CD4-positive, CD25-positive, alpha-beta regulatory T cell (primary cell): ENCODE measurements around the gene GK. TPM values are rescaled to one million over a fixed set of nuclear protein-coding genes. Genes with fewer than 3 reads are reported as not detected.

Source experiments
- ATAC-seq, 2 donors: fragments of 150-1000 bp; cut with Tn5 transposase; one replicate each; pipeline ENCODE4 v1.10.0; 2021; ENCODE audit warnings: low read depth in 2 of 2, moderate number of reproducible peaks in 2 of 2, moderate library complexity in 1 of 2
- DNase-seq, 3 donors: peaks; one replicate each; pipeline versions ENCODE4 v3.0.0 to v3.0.0-alpha.2; 2012 to 2022; ENCODE audit warnings: mixed read lengths in 1 of 3
- H3K27ac ChIP-seq: one replicate; pipeline ENCODE4 v1.7.0; 2013; ENCODE audit warnings: mild to moderate bottlenecking, low read length; ENCODE audit not compliant: insufficient read depth, poor library complexity, severe bottlenecking
- H3K27me3 ChIP-seq: one replicate; pipeline ENCODE4 v1.7.0; 2013; ENCODE audit warnings: low read length; ENCODE audit not compliant: control insufficient read depth, insufficient read depth
- H3K36me3 ChIP-seq: one replicate; pipeline ENCODE4 v1.7.0; 2013; ENCODE audit warnings: mild to moderate bottlenecking, low read length, moderate library complexity; ENCODE audit not compliant: control insufficient read depth, insufficient read depth
- H3K4me1 ChIP-seq: 2 replicates; pipeline ENCODE4 v1.7.0; 2013; ENCODE audit warnings: mild to moderate bottlenecking, low read length; ENCODE audit not compliant: insufficient read depth, control insufficient read depth, poor library complexity, severe bottlenecking
- H3K4me3 ChIP-seq: one replicate; pipeline ENCODE4 v1.7.0; 2013; ENCODE audit warnings: low read depth, mild to moderate bottlenecking, low read length, moderate library complexity
- H3K9me3 ChIP-seq, 2 experiments: 1 replicate in 1 of 2; 2 replicates in 1 of 2; pipeline ENCODE4 v1.7.0; 2013; ENCODE audit warnings: low read length in 2 of 2, mild to moderate bottlenecking in 1 of 2, moderate library complexity in 1 of 2; ENCODE audit not compliant: control insufficient read depth in 2 of 2
- H3K27ac Mint-ChIP-seq, 3 donors: one replicate each; pipeline ENCODE4 v1.8.0; 2020 to 2022; ENCODE audit warnings: mild to moderate bottlenecking in 3 of 3, mixed read lengths in 3 of 3, moderate library complexity in 2 of 3
- H3K27me3 Mint-ChIP-seq: one replicate; pipeline ENCODE4 v1.8.0; 2022; ENCODE audit warnings: mild to moderate bottlenecking, mixed read lengths
- H3K36me3 Mint-ChIP-seq: one replicate; pipeline ENCODE4 v1.8.0; 2020; ENCODE audit warnings: mixed read lengths
- H3K4me1 Mint-ChIP-seq, 4 donors: one replicate each; pipeline ENCODE4 v1.8.0; 2020 to 2022; ENCODE audit warnings: mixed read lengths in 4 of 4, mild to moderate bottlenecking in 1 of 4
- H3K4me3 Mint-ChIP-seq, 4 donors: one replicate each; pipeline ENCODE4 v1.8.0; 2020 to 2022; ENCODE audit warnings: mild to moderate bottlenecking in 4 of 4, mixed read lengths in 4 of 4, moderate library complexity in 3 of 4
- H3K9me3 Mint-ChIP-seq, 7 donors: one replicate each; pipeline ENCODE4 v1.8.0; 2020 to 2022; ENCODE audit warnings: mixed read lengths in 7 of 7, mild to moderate bottlenecking in 3 of 7, moderate library complexity in 2 of 7
- polyA plus RNA-seq, 4 donors: library from polyadenylated mRNA; unstranded; fragments of 300-500 nt; fragmentation: Illumina TruSeq; gene quantifications; one replicate each; pipeline ENCODE4 v1.2.3, GENCODE V29; 2021
- total RNA-seq: library from RNA; stranded (reverse); gene quantifications from one replicate; pipeline ENCODE4 v1.2.3, GENCODE V29; 2022

GK gene
- total and polyA plus RNA-seq, 5 donors from 2014 or later: 13.7 to 22.3 (median 19.4) TPM

DNA sequence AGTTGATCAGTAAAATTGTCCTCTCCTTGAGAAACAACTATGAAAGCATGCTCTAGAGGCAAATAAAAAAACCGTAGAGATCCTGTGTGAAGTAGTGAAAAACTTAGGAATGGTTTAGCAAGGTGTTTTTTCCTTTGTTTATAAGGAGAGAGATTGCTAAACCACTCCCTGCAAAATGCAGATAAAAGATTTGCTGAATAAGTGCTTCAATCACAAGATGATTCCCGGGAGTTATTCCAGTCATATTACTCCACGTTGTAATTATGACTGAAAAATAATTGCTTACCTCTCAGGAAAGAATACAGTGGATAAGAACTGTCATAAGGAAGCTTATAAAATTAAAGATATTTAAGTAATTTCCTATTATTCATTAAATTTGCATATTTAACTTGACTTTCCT is 2.8 kb downstream of the GK start:
- Mint-ChIP-seq H3K4me1 (peaks cover 14 to 52% (median 34%) of the 10 kb centered on the region in 4 donors), H3K9me3 (no peaks in the 10 kb centered on the region), H3K36me3 (no peaks in the 10 kb centered on the region), H3K27ac (peak overlapping the region in 2 of 3 donors; percentile 85 to 88), H3K4me3 (peak overlapping the region in 1 of 4 donors; percentile 86), H3K27me3 (no peaks in the 10 kb centered on the region)
- Histone ChIP-seq H3K27me3 (no peaks in the 10 kb centered on the region), H3K9me3 (no peaks in the 10 kb centered on the region), H3K4me1 (peaks cover 25% of the 10 kb centered on the region), H3K4me3 (peak overlapping the region; percentile 82), H3K27ac (peak overlapping the region; percentile 57), H3K36me3 (no peaks in the 10 kb centered on the region)
- ATAC-seq: no peak
- DNase-seq: no peak

DNA sequence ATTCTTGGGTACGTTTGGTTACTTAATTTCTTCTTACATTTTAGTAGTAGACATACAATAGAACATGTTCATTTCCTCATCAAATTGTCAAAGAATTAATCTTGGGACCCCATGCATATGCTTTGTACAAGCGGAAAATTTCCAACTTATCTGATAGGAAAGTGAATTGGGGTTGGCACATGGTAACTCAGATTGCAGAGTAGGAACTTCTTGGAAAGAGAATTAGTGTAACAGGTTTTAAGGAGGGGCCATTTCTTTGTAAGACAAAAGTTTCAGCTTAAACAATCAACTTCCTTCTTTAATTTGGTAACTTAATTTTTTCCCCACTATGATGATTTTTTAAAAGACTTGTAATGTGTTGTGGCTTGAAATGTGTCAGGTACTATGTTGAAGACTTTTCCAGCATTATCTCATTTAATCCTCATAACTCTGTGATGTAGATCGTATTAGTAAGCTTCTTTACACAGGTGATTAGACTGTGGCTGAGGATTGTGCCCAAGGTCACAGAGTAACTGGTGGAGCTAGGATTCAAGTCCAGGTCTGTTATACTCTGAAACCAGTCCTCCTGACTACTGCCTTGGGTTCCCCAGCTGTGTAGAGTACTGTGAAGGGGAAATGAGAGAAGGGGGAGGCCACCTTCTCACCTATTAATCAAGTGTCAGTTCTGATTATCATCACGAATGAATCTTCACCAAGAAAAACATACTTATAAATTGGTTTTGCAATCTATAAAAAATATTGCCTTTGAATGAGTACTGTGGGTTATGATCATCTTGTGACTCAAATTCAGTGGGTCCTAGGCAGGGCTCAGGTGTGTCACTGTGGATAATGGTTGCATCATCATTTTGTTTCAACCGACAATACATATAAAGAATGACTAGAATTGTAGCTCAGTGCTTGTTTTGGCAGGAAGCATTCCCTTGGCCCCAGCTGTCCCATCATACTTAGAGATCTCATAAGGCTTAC is 4.3 kb downstream of the GK start:
- ATAC-seq: no peak
- Histone ChIP-seq H3K36me3 (no peaks in the 10 kb centered on the region), H3K9me3 (no peaks in the 10 kb centered on the region), H3K27ac (peak overlapping the region; percentile 75), H3K27me3 (no peaks in the 10 kb centered on the region), H3K4me1 (peaks cover 20% of the 10 kb centered on the region), H3K4me3 (peak overlapping the region; percentile 40)
- H3K4me3 Mint-ChIP-seq: peak overlapping the region; percentile 41 to 84 (median 58)
- peak overlapping the region; percentile 74 to 82 (median 81) for H3K27ac Mint-ChIP-seq
- no peaks in the 10 kb centered on the region for H3K9me3 Mint-ChIP-seq
- H3K36me3 Mint-ChIP-seq: peaks cover 3% of the 10 kb centered on the region
- H3K27me3 Mint-ChIP-seq: no peaks in the 10 kb centered on the region
- DNase-seq: peak in 2 of 3 donors; percentile 34 to 50
- H3K4me1 Mint-ChIP-seq: peaks cover 12 to 61% (median 36%) of the 10 kb centered on the region in 4 donors

DNA sequence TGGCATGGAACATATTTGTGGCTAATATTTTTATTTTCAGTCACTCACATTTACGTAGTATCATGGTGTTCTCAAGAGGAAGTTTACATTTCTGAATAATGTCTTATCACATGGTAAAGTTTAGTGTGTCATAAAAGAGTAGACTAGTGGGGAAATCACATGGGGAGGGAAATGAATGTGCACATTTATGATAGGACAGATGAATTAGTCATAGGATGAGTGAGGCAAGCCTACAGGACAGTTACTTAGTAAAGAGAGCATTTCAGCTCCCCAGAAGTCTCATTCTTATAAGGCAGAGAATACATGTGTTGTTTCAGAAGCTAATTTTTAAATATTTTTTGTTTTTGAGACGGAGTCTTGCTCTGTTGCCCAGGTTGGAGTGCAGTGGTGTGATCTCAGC is 6.2 kb downstream of the GK start:
- Mint-ChIP-seq H3K4me3 (peak overlapping the region in 3 of 4 donors; percentile 3 to 26 (median 10)), H3K27ac (peak overlapping the region; percentile 25 to 87 (median 86)), H3K27me3 (no peaks in the 10 kb centered on the region), H3K4me1 (peaks cover 17 to 54% (median 33%) of the 10 kb centered on the region in 4 donors), H3K9me3 (no peaks in the 10 kb centered on the region), H3K36me3 (peaks cover 3% of the 10 kb centered on the region)
- no peaks in the 10 kb centered on the region for H3K27me3 ChIP-seq
- ATAC-seq (peak; percentile 89 to 91), DNase-seq (peak in 2 of 3 donors; percentile 52 to 79)
- H3K27ac ChIP-seq: peak overlapping the region; percentile 75
- no peaks in the 10 kb centered on the region for H3K9me3 ChIP-seq
- peaks cover 20% of the 10 kb centered on the region for H3K4me1 ChIP-seq
- no peaks in the 10 kb centered on the region for H3K36me3 ChIP-seq
- no peak overlapping the region for H3K4me3 ChIP-seq

DNA sequence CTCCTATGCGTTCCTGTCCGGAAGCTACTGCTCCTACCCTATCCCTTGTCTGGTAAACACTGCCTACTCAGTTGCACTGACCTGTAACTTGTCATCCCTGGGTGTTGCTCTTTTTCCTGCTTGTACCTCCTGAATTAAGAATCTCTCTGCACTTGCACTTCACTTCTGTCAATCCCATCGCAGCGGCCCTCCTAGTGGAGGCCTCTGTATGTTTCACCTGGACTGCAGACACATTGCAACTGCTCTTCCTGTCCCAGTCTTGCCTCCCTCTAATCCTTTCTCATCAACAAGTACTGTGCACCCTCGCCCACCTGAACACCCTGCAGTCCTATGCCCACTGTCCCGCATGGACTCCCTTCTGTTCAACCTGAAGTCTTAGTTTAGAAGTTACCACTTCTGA is 8.0 kb downstream of the GK start:
- no peaks in the 10 kb centered on the region for H3K27me3 Mint-ChIP-seq
- no peak overlapping the region for H3K4me3 ChIP-seq
- H3K36me3 ChIP-seq: no peaks in the 10 kb centered on the region
- no peaks in the 10 kb centered on the region for H3K9me3 ChIP-seq
- peaks cover 3% of the 10 kb centered on the region for H3K36me3 Mint-ChIP-seq
- DNase-seq: no peak
- H3K4me3 Mint-ChIP-seq: no peak overlapping the region
- no peaks in the 10 kb centered on the region for H3K9me3 Mint-ChIP-seq
- no peaks in the 10 kb centered on the region for H3K27me3 ChIP-seq
- H3K27ac ChIP-seq: no peak overlapping the region
- peaks cover 9% of the 10 kb centered on the region for H3K4me1 ChIP-seq
- H3K27ac Mint-ChIP-seq: peak overlapping the region; percentile 8 to 76 (median 76)
- no peak for ATAC-seq
- peaks cover 10 to 41% (median 26%) of the 10 kb centered on the region in 4 donors for H3K4me1 Mint-ChIP-seq

DNA sequence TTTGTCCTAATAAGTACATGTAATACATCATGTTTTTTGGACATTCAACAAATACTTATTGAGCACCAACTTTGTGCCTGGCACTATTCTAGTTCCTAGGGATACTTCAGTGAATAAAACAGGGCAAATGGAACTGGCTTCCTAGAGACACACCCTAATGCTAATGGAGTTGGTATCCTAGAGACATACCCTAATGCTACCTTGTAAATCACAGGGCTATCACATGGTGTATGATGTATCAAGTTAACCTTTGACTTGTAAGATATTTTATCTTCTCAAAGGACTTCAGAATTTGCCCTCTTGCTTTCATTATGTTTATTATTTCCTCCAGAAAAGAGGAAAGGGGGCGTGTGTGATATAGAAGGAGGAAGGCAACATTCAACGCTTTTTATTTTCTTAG is 10.1 kb downstream of the GK start:
- Mint-ChIP-seq H3K27me3 (no peaks in the 10 kb centered on the region), H3K27ac (no peak overlapping the region), H3K4me3 (no peak overlapping the region), H3K4me1 (peaks cover 10 to 23% (median 15%) of the 10 kb centered on the region in 4 donors), H3K36me3 (peaks cover 5% of the 10 kb centered on the region), H3K9me3 (peaks cover 0 to 1% (median 0%) of the 10 kb centered on the region in 7 donors)
- peaks cover 3% of the 10 kb centered on the region for H3K4me1 ChIP-seq
- DNase-seq (no peak), ATAC-seq (no peak)
- no peaks in the 10 kb centered on the region for H3K36me3 ChIP-seq
- H3K9me3 ChIP-seq: no peaks in the 10 kb centered on the region
- no peak overlapping the region for H3K27ac ChIP-seq
- H3K27me3 ChIP-seq: no peaks in the 10 kb centered on the region
- H3K4me3 ChIP-seq: no peak overlapping the region

DNA sequence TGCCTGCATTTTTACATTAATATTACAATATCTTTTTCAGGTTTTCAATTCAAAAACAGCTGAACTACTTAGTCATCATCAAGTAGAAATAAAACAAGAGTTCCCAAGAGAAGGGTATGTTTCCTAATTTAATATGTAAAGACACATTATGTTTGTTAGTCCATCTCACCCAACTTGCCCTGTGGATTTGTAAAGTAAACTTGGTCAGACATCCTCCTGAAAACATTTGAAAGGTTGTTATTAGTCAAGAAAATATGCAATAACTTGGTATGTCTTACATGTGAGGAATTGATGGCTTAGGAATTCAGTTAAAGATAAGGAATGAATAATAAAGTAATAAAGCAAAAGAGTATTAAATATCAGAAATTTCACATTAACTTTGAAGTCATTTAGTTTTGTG is 12.2 kb downstream of the GK start:
- H3K4me1 Mint-ChIP-seq: peaks cover 6 to 10% (median 9%) of the 10 kb centered on the region in 4 donors
- no peak for ATAC-seq
- Histone ChIP-seq H3K4me3 (no peak overlapping the region), H3K27me3 (no peaks in the 10 kb centered on the region), H3K36me3 (peaks cover 6% of the 10 kb centered on the region), H3K4me1 (no peaks in the 10 kb centered on the region), H3K9me3 (no peaks in the 10 kb centered on the region), H3K27ac (no peak overlapping the region)
- H3K27ac Mint-ChIP-seq: no peak overlapping the region
- H3K4me3 Mint-ChIP-seq: no peak overlapping the region
- peaks cover 0 to 6% (median 0%) of the 10 kb centered on the region in 7 donors for H3K9me3 Mint-ChIP-seq
- H3K27me3 Mint-ChIP-seq: no peaks in the 10 kb centered on the region
- H3K36me3 Mint-ChIP-seq: peaks cover 11% of the 10 kb centered on the region
- no peak for DNase-seq

DNA sequence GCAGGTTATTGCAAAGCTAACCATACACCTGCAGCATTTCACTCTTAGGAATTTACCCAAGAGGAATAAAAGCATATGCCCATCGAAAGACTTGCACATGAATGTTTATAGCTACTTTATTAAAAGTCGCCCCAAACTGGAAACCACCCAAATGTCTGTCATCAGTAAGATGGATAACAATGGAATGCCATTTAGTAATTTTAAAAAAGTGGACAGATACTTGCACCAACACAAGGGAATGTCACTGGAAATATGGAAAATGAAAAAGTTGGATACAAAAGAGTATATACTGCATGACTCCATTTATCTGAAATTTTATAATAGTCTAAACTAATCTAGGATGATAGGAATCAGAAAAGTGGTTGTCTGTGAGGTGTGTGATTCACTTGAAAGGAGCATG is 12.9 kb downstream of the GK start:
- Histone ChIP-seq H3K27ac (no peak overlapping the region), H3K4me3 (no peak overlapping the region), H3K9me3 (no peaks in the 10 kb centered on the region), H3K36me3 (peaks cover 6% of the 10 kb centered on the region), H3K27me3 (no peaks in the 10 kb centered on the region), H3K4me1 (no peaks in the 10 kb centered on the region)
- Mint-ChIP-seq H3K9me3 (peaks cover 0 to 6% (median 0%) of the 10 kb centered on the region in 7 donors), H3K4me3 (no peak overlapping the region), H3K27me3 (no peaks in the 10 kb centered on the region), H3K36me3 (peaks cover 10% of the 10 kb centered on the region), H3K4me1 (peaks cover 5 to 8% (median 7%) of the 10 kb centered on the region in 4 donors), H3K27ac (no peak overlapping the region)
- no peak for ATAC-seq
- no peak for DNase-seq
